Peyer's patch (tissue), 4 donors: ENCODE measurements around the gene NDRG3.

Experiments
- CTCF ChIP-seq, 6 experiments: fragments of 450-650 bp in 4 of 6; fragments of 200-600 bp in 2 of 6; sonication (generic) in 1 of 6; IDR thresholded peaks; one replicate each; pipeline ENCODE4 v1.5.1; 2017 to 2019; ENCODE audit warnings: antibody characterized with exemption in 6 of 6, mild to moderate bottlenecking in 3 of 6, moderate library complexity in 1 of 6
- POLR2A ChIP-seq, 2 donors: fragments of 450-650 bp; IDR thresholded peaks; one replicate each; pipeline ENCODE4 v1.5.1; 2017; ENCODE audit warnings: antibody characterized with exemption in 2 of 2, mild to moderate bottlenecking in 2 of 2, moderate library complexity in 2 of 2

GRCh38 chr20:36644706-36645095, 101.2 kb downstream of the NDRG3 start:
- TF ChIP-seq CTCF (IDR thresholded peaks at IDR 0.05) (no peak), POLR2A (IDR thresholded peaks at IDR 0.05) (no peak)
